ENCODE results near the gene MSMB.

- TF ChIP-seq, protein P1, sequence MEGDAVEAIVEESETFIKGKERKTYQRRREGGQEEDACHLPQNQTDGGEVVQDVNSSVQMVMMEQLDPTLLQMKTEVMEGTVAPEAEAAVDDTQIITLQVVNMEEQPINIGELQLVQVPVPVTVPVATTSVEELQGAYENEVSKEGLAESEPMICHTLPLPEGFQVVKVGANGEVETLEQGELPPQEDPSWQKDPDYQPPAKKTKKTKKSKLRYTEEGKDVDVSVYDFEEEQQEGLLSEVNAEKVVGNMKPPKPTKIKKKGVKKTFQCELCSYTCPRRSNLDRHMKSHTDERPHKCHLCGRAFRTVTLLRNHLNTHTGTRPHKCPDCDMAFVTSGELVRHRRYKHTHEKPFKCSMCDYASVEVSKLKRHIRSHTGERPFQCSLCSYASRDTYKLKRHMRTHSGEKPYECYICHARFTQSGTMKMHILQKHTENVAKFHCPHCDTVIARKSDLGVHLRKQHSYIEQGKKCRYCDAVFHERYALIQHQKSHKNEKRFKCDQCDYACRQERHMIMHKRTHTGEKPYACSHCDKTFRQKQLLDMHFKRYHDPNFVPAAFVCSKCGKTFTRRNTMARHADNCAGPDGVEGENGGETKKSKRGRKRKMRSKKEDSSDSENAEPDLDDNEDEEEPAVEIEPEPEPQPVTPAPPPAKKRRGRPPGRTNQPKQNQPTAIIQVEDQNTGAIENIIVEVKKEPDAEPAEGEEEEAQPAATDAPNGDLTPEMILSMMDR (IDR thresholded peaks at IDR 0.05), result no peak
- no peak for TF ChIP-seq POLR2A (IDR thresholded peaks at IDR 0.05)
- TF ChIP-seq EP300 (IDR thresholded peaks at IDR 0.05), result no peak
- TF ChIP-seq POLR2AphosphoS5 (IDR thresholded peaks at IDR 0.05), result no peak
Measured at GRCh38 chr10:46046261-46046660, at the start of gene MSMB.
